ENCODE measurements around the gene TLR9.

TLR9 gene

DNA sequence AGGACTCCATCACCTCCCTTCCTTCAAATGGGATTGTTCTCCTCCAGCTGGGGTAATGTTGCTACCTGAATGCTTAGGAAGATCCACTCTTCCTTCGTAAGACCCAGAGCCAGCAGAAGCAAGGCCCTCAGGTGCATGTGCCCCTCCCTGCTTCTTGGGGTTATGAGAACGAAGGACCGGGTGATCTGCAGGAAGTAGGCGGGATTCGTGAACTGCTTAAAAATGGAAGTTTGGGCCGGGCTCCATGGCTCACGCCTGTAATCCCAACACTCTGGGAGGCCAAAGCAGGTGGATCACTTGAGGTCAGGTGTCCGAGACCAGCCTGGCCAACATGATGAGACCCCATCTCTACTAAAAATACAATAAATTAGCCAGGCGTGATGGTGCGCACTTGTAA, 8.0 kb downstream of the TLR9 start:
- no peak for DNase-seq (ENCODE audit: low read depth)

DNA sequence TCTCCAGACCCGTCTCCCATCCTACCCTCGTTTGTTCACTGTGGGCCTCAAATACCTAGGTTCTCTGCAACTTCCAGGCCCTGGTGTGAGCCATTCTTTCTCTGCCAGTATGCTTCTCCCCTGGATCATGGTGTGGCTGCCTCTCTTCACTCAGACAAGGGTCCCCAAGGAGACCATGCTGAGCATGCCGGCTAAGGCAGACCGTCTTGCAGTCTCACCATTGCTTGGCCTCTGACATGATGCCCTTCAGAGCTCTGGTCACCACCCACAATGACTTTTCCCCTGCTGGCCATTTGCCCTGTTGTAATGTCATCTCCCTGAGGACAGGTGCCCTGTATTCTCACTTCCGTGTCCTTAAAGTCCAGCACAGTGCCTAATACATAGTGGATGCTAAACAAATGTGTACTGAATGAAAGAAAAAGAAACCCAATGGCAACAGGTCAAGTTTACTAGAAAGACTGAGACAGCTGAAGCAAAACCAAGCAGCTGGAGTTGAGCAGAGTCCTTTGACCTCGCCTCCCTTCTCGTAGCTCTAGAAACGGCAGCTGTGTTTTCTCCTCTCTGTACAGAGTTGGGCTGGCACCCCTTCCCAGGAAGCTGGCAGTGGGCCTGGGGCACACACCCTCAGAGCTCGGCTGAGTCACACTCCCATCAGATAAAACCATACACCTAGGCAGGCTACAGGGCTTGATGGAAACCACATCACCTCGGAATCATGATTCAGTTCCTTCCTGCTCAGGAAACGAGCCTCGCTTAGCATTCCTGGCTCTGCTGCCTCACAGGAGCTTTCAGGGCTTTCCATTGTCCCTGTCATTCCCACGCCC, 8.6 kb downstream of the TLR9 start:
- peak; percentile 64 for DNase-seq (ENCODE audit: low read depth)

DNA sequence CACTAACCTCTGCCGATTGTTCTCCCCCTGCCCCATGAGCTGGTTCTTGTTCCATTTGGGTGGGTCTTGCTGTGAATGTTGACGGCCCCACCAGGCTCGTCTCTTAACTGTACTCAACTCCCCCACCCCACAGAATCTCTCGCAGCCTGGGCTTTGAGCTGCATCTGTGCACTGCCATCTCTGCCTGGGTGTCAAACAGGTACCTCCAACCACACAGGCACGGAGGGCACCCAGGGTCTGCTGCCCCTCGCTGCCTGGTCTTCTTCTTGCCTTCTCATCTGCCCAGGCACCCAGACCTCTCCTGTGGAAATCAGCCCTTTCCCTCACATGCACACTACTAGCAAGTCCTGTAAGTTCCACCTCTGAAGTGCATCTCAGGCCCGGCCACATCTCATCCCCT, 10.1 kb downstream of the TLR9 start:
- no peak for DNase-seq (ENCODE audit: low read depth)

GRCh38 chr3:52213901-52214300, 11.5 kb downstream of the TLR9 start:
- no peak for DNase-seq (ENCODE audit: low read depth)

GRCh38 chr3:52213005-52213404, 12.4 kb downstream of the TLR9 start:
- no peak for DNase-seq (ENCODE audit: low read depth)

DNA sequence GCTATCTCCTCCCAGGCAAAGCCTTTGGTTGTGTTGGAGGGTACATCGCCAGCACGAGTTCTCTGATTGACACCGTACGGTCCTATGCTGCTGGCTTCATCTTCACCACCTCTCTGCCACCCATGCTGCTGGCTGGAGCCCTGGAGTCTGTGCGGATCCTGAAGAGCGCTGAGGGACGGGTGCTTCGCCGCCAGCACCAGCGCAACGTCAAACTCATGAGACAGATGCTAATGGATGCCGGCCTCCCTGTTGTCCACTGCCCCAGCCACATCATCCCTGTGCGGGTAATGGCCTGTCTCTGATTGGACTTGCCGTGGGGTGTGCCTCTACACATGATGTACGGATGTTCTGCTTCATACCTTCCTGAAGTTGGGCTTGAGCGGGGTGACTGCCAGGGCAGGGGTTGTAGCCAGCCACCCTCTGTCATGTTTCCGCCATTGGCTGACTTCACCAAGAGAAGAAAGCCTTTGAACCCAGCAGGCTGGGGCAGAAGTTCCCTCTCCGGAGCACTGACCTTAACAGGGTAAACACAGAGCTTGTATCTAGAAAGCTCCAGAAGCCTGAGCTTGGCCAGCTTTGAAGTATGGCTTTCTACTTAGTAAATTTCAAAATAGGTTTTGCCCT, 14.1 kb downstream of the TLR9 start:
- no peak for DNase-seq (ENCODE audit: low read depth)

DNA sequence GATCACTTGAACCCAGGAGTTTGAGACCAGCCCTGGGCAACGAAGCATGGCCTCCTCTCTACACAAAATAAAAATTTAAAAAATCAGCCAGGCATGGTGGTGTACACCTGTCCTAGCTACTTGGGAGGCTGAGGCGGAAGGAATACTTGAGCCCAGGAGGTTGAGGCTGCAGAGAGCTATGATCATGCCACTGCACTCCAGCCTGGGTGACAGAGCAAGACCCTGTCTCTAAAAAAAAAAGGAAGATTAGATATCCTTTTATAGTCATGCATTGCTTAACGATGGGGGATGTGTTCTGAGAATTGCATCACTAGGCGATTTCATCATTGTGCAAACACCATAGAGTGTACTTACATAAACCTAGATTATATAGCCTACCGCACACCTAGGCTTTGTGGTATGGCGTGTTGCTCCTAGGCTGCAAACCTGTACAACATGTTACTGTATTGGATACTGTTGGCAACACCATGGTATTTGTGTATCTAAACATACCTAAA, 14.8 kb downstream of the TLR9 start:
- DNase-seq (ENCODE audit: low read depth): no peak

DNA sequence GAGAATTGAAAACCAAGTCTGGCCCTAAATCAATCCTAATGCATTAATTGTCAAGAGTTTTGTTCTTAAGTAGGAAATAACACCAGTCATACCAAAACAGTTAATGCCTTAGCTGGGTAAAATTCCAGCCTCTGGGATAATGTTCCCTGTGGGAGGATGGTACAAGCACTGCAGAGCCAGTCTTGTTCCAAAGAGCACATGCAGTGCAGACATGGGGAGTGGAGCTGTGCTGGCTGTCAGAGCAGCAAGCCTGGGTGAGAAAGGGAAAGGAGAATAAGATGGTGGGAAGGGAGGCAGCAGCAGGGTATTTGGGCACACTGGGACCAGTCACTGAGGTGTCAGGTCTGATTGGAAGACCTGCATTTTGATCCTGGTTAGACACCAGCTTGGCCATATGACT, 15.4 kb downstream of the TLR9 start:
- no peak for DNase-seq (ENCODE audit: low read depth)

GRCh38 chr3:52208556-52208955, 16.9 kb downstream of the TLR9 start:
- DNase-seq (ENCODE audit: low read depth): no peak

DNA sequence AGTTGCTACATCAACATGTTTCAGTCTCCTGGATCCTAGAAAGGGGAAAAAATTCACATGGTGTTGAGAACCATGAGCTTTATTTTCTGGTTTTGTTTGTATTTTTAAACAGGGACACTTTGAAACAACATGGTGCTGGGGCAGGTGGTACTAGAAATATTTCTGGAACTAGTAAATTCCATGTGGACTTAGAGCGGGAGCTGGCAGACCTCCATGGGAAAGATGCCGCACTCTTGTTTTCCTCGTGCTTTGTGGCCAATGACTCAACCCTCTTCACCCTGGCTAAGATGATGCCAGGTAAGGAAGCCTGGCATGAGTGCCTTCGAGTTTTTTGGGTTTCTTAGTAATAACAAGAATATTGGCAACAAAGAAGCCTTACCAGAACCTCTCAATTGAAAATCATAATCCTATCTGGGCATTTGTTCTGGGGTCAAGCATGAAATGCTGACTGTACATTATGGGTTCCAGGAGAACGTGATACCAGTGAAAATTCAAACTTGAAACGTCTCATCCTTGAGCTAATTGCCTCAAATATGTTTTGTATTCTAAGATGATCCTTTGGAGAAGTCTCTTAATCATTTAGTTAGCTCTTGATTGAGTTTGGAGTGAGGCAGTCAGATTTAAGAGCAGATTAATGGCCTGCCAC, 19.6 kb downstream of the TLR9 start:
- no peak for DNase-seq (ENCODE audit: low read depth)

GRCh38 chr3:52204337-52205073, 20.9 kb downstream of the TLR9 start:
- DNase-seq (ENCODE audit: low read depth): no peak

DNA sequence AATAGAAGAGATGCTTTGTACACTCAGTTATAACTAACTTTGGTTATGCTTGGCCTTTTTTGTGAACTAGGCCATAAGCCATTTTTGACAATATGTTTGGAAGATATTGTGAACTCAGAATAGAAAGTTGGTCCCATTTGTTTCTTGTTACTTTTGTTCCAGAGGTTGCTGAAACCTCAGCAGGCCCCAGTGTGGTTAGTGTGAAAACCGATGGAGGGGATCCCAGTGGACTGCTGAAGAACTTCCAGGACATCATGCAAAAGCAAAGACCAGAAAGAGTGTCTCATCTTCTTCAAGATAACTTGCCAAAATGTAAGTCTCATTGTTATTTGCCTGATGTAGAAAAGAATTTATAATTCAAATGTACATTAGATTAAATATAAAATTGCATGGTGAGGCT, 21.7 kb downstream of the TLR9 start:
- no peak for DNase-seq (ENCODE audit: low read depth)

DNA sequence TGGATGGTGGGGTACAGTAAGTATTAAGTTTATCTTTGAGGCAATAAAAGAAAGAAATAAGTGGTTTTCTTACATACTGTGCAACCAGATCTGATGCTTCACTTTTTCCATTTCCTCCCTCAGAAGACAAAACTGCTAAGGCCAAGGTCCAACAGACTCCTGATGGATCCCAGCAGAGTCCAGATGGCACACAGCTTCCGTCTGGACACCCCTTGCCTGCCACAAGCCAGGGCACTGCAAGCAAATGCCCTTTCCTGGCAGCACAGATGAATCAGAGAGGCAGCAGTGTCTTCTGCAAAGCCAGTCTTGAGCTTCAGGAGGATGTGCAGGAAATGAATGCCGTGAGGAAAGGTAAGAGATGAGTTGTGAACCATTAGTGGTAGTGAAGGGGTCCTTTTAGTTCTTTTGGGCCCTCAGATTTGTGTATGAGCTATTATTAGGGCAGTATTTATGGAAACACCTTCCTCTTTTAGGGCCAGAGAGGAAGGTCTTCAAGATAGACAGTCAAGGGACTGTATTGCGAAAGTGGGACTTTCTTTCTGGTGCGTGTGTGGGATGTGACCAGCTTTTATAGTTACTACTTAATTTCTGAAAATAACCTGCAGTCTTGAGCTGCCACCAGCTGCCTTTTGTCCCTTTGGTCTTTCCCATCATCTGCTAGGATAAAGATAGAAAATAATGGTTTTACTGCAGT, 22.9 kb downstream of the TLR9 start:
- DNase-seq (ENCODE audit: low read depth): no peak

GRCh38 chr3:52200981-52201679, 24.3 kb downstream of the TLR9 start:
- DNase-seq (ENCODE audit: low read depth): no peak

- no peak for DNase-seq (ENCODE audit: low read depth)
Observed at GRCh38 chr3:52198643-52199608, 26.5 kb downstream of the TLR9 start.

DNA sequence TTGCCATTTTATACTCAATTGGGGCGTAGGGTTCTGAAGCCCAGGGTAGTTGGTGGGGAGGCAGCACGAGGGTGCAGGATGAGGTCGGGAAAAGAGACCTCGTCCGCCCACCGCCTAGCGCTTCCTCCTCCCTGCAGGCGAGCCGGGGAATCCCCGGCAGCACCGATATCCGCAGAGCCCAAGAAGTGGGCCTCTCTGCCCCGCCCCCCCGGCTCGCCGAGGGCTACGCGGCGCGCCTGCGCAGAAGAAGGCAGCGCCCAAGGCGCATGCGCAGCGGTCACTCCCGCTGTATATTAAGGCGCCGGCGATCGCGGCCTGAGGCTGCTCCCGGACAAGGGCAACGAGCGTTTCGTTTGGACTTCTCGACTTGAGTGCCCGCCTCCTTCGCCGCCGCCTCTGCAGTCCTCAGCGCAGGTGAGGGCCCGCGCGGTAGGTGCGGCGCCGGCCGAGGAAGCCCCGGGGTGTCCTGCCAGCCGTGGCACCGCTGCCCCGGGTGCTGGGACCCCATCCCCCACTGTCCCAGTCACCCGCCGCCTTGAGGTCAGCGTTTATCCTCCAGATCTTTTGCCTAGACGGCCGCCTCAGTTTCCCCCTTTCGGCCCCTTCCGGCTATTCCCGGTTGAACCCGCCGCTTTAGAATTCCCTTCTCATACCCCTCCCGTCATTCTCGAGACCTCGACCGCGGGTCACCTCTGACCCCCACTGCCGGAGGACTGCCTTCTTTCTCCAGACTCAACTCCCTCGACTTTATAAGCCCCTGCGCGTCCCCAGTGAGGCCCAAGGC, 27.4 kb downstream of the TLR9 start, which contains the start of gene ALAS1:
Gene ALAS1 (plus strand): TSS at position 319 of the 784 bp plus-strand sequence. CDS start 1,082 bp downstream, outside the sequence.
- DNase-seq (ENCODE audit: low read depth): peak; percentile 91

DNA sequence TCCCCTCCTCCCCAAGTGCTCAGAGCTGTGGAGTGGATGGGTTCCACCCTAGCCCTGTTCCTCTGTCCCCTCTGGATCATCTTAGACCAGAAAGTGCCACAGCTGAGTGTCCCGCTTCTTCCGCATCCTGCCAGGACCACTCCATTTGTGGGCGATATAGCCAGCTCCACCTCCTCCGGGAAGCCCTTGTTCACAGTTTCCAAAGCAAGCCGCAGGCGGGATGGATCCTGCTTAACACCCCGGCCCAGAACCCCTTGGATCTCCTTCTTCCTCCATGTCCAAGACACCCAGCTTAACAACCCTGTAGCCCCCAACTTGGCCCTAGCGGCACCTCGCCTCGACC, 28.0 kb downstream of the TLR9 start:
- DNase-seq (ENCODE audit: low read depth): no peak

DNA sequence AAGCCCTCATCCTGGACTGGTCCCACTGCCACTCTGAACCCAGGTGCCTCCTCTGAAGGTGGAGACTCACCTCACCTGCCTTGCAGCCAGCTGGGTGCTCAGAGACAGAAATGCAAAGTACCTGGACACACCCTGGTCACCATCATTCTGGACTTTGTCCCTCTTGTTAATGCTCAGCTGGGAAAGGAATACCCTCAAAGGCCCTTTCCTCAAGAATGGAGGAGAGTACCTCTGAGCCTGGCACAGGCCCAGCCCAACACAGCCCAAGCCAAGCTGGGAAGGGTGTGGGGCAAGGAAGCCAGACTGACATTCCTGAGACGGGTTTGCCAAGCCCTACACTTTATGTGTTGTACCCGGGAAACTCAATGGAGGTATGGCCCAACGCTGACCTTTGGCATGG, 28.5 kb downstream of the TLR9 start:
- DNase-seq (ENCODE audit: low read depth): no peak

- no peak for DNase-seq (ENCODE audit: low read depth)
Observed at GRCh38 chr3:52195823-52196331, 29.6 kb downstream of the TLR9 start.
